T1000 (cell line): ENCODE results near the gene SMIM5.
A peak's percentile ranks its signal among the peaks of the same experiment; 100 is the strongest.

Experiments used
- DNase-seq: peaks from one replicate; lab custom pipeline; 2025; ENCODE audit warnings: mixed read lengths; lab: John Stamatoyannopoulos, UW

Gene SMIM5

DNA sequence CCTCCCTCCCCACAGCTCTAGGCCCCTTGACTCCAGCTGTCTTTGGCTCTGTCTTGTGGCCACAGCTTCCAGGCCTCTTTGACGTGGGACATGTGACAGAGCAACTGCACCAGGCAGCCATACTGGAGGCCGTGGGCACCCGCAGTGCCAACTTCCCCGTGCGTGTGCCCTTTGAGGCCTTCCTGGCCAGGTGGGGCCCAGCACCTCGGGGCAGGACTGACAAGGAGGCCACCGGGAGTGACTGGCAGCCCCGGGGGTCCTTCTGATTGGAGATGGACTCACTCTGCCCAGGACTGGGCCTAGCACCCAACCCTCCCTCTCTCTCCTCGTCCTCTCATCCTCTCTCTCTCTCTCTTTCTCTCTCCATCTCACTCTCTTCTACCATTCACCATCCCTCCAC, 30.1 kb upstream of the SMIM5 start:
- no peak for DNase-seq

DNA sequence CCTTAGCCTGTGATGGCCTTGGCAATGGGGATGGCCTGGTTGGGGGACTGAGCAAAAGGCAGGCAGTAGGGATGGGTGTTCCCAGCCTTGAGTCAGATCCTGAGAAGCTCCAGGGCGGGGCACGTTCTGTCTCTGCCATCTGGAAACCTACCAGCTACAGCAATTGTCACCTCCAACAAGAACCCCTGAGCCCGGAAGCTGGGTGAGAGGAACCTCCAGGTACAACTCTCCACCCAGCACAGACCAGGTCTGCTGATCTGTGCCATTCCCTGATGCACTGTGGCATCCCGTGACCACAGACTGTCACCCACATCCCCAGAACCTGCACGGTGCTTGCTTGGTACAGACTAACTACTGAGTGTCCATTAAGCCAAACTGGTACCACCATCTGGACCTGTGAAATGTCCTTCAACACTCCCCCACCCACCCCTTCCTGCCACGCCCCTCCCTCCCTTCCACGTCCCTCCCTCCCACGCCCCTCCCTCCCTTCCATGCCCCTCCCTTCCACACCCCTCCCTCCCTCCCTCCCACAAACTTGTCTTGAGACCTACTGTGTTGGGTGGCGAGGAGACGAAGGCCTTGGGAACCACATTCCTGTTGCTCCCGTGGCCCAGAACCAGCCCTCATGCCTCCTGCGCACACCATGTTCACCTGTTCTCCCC, 29.1 kb upstream of the SMIM5 start:
- DNase-seq: no peak

DNA sequence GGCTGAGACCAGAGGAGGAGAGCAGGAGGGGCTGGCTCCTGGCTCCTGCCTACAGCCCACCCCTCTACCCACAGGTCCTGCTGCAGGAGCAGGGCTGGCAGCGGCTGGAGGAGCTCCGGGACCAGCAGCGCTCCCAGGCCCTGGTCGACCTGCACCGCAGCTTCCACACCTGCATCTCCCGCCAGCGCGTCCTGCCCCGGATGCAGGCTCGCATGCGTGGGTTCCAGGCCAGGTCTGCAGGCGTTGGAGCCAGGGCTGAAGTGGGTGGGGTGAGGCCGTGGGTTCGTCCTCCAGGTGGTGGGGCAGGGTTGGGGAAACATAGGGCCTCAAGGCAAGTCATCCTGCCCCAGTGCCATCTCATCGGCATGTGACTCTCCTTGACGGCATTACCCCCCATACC, 27.4 kb upstream of the SMIM5 start:
- no peak for DNase-seq

DNA sequence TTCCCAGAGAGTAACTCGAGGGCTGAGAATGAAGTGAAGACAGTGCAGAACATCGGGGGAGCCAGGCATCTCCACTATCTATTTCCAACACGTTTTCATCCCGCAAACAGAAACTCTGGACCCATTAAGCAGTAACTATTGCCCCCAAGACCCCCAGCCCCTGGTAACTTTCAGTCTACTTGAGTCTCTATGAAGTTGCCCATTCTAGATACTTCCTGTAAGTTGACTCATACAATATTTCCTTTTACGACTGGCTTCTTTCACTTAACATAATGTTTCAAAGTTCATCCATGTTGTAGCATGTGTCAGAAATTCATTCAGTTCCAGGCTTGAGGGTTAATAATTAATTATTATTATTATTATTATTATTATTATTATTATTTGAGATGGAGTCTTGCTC, 26.1 kb upstream of the SMIM5 start:
- DNase-seq: no peak

DNA sequence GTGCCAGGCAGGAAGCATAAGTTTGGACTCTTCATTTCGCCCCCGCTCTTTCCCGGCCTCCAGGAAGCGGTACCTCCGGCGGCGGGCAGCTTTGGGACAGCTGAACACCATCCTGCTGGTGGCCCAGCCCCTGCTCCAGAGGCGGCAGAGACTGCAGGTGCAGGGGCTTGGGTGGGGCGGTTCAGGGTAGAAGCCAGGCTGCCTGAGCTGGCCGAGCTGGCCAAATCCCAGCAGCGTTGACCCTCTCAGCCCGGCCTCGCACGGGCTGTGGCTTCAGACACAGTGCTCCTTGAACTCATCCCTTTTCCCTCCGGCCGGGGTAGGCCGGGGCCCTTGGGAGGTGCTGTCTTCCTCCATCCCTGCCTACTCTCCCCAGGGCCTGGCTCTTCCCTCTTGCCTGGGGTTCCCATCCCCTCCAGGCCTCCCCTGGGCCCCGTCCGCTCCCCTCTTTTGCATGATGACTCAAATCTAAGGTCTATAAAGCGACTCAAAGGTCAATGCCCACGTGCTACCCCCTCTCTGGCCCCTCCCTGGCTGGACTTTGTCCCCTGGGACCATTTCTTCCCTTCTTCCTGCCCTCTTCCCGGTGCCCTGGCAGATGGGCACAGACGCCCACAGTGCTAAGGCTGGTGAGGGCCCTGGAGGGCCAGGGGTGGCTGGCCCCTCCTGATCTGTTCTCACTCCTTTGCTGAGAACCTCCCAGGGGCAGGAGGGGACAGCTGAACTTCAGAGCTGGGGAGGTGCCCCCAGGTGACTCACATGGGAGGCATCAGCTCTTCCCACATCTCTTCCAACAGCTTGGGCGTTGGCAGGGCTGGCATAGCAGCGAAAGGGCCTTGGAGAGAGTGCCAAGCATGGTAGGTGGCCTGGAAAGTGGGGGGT, 22.9 kb upstream of the SMIM5 start:
- peak; percentile 82 for DNase-seq

DNA sequence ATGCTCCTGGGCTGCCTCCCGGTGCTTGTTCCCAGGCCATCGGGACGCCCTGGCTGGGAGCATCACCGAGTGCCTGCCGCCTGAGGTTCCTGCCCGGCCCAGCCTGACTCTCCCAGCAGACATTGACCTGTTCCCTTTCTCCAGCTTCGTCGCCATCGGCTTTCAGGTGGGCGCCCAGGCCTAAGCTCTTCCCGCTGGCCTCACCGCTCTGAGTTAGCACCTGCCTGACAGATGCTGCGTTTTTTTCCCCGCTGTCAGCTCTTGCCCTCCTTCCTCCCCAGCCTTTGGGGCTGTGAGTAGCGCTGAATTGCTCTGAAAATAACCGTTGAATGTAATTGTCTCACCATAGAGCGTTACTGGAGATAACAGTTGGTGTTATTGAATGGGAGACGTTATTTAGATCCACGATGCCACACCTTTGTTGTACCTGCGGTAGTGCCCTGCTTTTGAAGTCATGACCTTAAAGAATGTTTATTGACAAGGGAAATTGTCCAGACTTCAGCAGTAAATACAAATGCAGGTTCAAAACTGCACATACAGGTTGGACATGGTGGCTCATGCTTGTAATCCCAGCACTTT, 21.3 kb upstream of the SMIM5 start:
- DNase-seq: no peak

DNA sequence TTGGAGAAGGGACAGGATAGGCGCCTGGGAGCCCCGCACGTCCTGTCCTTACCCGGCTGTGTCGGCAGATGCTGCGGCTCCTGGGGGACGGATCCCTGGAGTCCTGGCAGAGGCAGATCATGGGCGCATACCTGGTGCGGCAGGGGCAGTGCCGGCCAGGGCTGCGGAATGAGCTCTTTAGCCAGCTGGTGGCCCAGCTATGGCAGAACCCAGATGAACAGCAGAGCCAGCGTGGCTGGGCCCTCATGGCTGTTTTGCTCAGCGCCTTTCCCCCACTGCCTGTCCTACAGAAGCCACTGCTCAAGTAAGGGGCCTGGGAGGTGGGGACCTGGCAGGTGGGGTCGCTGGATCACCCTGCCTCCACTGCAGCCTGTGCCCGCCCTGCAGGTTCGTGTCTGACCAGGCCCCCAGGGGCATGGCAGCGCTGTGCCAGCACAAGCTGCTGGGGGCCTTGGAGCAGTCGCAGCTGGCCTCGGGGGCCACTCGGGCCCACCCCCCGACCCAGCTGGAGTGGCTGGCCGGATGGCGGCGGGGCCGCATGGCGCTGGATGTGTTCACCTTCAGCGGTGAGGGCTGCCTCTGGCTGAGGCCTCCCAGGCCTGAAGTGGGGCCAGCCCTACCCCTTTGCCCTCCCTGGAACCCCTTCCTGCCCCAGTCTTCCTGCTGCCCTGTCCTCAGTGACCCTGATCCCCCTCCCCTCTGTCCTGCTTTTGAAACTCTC, 20.2 kb upstream of the SMIM5 start:
- DNase-seq: no peak

DNA sequence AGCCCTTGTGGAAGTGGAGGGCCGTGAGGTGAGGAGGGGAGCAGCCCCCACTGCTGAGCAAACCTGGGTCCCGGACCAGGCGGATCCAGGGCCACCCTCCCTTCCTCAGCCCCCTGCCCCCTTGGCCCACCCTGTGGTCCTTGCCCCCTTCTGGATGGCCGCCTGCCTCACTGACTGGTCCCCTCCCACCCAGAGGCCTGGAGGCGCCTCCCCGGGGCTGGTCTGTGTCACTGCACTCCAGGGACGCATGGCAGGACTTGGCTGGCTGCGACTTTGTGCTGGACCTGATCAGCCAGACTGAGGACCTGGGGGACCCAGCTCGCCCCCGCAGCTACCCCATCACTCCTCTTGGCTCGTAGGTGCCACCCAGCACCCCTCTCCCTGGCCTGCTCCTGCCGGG, 19.2 kb upstream of the SMIM5 start:
- DNase-seq: no peak

DNA sequence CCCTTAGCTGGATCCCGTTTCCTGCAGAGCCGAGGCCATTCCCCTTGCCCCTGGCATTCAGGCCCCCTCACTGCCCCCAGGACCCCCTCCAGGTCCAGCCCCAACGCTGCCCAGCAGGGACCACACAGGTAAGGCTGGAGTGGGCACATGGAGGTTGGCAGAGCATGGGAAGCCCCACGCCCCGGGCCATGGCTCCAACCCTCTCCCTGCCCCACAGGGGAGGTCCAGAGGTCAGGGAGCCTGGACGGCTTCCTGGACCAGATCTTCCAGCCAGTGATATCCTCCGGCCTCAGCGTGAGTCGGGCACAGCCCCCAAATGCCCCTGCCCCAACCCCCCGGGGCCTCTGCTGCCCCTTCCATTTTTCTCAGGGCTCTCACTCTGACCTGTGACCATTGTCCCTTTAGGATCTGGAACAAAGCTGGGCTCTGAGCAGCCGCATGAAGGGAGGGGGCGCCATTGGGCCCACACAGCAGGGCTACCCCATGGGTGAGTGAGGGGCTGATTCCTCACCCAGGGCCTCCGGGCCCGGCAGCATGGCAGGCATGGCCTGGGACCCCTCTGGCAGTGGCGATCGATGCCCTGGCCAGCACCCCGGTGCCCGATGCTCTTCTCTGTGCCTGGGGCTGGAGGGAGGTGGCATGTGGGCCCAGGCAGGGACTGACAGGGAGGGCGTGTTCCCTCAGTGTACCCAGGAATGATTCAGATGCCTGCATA, 18.5 kb upstream of the SMIM5 start:
- no peak for DNase-seq

DNA sequence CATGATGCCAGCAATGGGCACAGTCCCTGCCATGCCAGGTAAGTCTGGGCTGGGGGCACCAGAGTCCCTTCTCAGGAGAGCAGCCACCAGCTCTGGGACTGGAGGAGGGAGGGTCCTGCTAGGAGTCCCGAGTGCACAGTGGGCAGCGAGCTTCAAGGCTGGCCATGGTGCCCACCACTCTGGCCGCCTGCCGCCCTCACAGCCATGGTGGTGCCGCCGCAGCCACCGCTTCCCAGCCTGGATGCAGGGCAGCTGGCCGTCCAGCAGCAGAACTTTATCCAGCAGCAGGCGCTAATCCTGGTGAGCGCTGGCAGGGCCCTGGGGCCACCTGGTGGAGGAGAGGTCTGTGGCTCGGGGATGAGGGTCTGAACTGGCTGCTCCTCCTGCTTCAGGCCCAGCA, 17.9 kb upstream of the SMIM5 start:
- DNase-seq: no peak

DNA sequence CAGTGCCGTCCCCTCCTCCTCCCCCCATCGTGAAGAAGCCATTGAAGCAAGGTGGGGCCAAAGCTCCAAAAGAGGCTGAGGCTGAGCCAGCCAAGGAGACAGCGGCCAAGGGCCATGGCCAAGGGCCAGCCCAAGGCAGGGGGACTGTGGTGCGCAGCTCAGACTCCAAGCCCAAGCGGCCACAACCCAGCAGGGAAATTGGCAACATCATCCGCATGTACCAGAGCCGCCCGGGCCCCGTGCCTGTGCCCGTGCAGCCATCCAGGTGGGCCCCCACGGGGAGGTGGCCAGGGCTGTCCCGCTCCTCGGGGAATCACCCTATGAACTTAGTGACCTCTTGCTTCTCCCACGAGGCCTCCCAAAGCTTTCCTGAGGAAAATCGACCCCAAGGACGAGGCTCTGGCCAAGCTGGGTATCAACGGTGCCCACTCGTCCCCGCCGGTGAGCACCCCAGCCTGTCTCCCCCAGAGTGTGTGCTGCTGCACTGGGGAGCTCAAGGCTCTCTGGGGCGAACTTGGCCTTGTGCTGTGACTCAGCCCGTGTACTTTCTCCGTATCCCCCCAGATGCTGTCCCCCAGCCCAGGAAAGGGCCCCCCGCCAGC, 16.6 kb upstream of the SMIM5 start:
- no peak for DNase-seq

DNA sequence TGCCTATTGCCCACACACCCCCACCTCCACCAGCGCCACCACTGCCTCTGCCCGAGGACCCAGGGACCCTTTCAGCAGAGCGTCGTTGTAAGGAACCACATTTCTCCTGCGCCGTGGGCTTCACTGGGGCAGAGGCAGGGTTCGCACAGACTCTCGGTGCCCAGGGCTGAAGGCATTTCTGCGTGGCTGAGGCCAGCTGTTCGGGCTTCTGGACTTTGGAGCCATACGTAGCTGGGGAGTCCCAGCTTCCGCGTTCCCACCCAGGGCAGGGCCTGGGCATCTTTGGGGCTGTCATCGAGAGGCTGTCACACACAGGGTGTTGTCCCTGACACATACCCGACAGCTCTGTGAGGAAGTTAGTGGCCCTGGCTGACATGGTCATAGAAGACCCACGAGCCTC, 16.0 kb upstream of the SMIM5 start:
- DNase-seq: no peak

DNA sequence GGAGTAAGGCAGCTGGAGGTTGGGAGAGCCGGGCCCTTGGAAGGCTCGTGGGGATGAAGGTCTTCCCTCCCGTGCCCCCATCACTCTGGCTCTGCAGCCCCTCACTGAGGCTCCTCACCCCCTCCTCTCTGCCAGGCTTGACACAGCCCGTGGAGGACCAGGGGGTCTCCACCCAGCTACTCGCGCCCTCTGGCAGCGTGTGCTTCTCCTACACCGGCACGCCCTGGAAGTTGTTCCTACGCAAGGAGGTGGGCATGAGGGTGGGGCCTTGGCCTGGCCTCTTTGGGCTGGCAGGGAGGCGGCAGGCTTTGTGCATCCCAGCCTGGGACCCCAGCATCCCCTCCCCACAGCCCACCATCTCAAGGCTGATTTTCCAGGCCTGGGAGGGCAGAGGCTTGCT, 15.6 kb upstream of the SMIM5 start:
- DNase-seq: no peak

DNA sequence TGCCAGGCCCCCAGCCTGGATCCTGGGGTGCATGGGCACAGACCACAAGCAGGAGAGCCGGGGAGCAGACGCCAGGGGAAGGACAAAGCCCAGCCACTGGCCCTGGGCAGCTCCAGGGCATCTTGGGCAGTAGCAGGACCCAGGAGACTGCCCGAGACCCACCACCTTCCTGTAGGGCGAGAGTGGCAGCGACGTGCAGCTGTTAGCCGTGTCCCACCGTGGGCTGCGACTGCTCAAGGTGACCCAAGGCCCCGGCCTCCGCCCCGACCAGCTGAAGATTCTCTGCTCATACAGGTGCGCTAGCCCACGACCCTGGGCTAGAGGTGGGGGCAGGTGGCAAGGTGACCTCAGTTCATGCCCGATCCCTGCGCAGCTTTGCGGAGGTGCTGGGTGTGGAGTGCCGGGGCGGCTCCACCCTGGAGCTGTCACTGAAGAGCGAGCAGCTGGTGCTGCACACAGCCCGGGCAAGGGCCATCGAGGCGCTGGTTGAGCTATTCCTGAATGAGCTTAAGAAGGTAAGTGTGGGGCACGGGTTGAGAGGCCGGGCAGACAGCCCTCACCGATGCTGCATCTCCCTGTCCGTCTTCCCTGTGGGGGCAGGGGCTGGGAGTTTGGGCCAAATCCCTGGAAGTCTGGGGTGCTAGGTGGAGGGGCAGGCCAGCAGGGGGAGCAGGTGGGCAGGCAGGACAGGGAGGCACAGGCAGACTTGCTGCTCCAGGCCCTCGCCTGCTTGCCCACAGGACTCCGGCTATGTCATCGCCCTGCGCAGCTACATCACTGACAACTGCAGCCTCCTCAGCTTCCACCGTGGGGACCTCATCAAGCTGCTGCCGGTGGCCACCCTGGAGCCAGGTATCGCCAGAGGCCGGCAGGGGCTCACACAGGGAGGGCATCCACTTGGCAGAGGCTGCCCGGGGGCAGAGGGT, 13.5 kb upstream of the SMIM5 start:
- DNase-seq: no peak

DNA sequence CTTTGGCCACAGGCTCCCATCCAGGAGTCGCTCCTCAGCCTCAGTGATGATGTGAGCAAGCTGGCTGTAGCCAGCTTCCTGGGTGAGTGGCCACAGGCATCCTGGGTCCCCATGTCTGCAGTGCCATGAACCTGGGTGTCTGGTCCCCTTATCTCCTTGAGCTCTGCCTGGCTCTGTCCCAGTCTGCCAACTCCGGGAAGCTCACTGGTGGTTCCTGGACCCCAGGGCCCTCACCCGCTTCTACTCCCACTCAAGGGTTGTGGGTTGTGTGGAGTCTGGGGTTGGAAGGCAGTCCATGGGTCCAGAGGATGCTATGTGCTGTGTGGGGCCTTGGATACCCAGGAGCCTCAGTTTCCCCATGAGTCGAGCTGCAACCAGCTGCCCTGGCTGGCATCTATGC, 11.7 kb upstream of the SMIM5 start:
- no peak for DNase-seq

DNA sequence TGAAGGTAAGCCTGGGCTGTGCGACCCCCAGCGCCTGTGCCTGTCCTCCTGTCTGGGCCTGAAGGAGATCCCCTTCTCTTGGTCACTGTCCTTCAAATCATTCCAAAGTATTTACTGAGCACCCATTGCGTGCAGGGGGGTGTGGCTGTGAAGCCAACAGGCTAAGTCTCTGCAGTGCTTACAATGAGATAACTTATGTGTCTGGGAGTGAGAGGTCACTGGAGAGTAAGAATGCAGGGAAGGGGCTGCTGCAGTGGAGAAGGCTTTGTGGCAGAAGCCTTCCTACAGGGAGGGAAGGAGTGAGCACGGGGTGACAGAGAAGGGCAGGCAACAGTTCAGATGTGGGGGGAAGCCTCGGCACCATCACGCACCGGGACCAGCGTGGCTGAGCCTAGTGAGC, 11.2 kb upstream of the SMIM5 start:
- no peak for DNase-seq

DNA sequence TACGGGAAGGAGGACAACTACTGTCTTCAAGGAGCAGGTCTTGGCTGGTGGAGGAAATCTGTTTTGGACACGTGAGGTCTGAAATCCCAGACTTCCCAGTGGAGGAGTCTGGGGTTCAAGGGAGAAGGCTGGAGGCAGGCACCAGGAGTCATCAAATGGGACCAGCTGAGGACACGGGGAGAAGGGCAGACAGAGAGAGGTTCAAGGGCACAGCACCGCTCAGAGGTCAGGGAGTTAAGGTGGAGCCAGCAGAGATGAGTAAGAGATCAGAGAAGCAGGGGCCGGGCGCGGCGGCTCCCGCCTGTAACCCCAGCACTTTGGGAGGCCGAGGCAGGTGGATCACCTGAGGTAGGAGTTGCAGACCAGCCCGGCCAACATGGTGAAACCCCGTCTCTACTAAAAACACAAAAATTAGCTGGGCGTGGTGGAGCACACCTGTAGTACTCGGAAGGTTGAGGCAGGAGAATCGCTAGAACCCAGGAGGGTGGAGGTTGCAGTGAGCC, 10.4 kb upstream of the SMIM5 start:
- no peak for DNase-seq

DNA sequence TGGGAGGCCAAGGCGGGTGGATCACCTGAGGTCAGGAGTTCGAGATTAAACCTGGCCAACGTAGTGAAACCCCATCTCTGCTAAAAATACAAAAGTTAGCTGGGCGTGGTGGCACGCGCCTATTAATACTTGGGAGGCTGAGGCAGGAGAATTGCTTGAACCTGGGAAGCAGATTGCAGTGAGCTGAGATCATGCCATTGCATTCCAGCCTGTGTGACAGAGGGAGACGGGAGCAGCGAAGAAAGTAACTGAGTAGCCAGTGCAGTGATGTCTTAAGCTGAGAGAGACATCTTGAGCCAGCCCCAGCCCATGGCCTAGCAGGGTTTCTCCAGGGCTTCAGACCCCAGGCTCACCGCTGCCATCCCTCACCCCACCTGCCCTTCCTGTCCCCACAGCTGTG, 9.8 kb upstream of the SMIM5 start:
- DNase-seq: no peak

DNA sequence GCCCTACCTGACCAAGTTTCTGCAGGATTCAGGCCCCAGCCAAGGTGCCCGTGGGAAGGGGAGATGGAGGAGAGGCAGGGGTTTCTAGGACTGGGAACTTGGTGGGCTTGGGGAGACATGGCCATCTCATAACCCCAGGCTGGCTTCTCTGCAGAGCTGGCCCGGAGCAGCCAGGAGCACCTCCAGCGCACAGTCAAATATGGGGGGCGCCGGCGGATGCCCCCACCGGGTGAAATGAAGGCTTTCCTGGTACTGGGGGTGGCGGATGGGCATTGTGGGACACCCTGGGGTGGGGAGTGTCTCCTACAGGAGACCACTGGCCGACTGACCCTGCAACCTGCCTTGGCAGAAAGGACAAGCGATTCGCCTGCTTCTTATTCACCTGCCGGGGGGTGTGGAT, 9.2 kb upstream of the SMIM5 start:
- no peak for DNase-seq

DNA sequence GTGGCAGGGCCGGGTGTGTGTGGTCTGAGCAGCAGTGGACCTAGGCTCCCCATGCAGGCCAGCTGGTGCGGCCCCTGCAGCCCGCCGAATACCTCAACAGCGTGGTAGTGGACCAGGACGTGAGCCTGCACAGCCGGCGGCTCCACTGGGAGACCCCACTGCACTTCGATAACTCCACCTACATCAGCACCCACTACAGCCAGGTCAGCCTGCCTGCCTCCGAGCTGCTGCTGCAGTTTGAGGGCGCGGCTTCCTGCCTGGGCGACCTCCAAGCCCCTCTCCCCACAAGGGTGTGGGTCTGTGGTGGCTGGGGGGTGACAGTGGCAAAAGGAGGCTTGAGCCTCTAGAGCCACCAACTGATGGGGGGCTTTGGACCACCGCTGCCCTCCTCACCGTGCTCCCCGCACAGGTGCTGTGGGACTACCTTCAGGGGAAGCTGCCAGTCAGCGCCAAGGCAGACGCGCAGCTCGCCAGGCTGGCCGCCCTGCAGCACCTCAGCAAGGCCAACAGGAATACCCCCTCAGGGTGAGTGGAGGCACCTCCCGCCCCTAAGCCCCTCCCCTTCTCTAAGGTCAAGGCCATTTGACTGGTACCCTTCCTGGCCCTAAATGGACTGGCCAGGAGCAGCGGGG, 8.4 kb upstream of the SMIM5 start:
- DNase-seq: no peak
